Measurements from ENCODE around the gene CAMK2N1. TPM values are rescaled to one million over a fixed set of nuclear protein-coding genes. Genes with fewer than 3 reads are reported as not detected.

The CAMK2N1 gene
- 100 to 1,000 TPM; 133 to 182 TPM for total RNA-seq

DNA sequence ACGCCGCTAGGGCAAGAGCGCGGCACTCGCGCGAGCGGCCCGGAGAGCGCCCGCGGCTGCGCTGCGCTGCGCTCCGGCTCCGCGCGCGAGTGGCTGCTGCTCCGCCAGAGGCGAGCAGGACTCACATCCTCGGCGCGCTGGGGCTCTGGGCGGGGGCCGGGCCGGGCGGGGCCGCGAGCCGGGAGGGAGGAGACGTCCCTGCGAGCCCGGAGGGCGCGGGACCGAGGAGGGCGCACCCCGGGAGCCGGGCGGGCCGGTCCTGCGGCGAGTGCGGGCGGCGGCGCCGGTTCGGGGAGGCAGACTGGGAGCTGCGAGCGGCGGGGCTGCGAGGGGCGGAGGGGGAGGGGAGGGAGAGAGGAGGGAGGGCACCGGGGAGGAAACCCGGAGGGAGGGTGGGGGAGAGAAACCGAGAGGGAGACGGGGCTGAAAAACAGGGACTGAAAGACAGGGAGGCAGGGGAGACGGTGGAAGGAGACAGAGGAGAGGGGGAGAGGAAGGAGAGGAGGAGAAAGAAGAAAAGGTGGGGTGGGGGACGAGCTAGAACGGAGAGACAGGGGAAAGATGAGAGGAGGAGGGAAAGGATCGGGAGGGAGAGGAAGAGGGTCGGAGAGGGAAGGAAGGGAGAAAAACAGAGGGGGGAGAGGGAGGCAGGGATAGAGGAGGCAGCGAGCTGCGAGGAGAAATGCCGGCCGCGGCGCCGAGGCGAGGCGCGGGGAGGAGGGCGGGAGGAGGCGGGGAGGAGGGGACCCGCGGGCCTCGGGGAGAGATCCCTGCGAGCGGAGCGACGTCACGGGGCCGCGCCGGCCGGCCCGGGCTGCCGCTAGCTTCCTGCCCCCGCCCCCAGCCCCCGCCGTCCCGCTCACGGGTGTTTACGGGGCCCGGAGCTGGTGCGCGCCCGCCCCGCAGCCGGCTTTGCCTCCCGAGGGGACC is at the start of gene CAMK2N1:
TSS of gene CAMK2N1 (minus strand) at position 684 of the 930 bp plus-strand sequence. CDS start 831 bp downstream, outside the sequence.
- TF ChIP-seq, protein P1, sequence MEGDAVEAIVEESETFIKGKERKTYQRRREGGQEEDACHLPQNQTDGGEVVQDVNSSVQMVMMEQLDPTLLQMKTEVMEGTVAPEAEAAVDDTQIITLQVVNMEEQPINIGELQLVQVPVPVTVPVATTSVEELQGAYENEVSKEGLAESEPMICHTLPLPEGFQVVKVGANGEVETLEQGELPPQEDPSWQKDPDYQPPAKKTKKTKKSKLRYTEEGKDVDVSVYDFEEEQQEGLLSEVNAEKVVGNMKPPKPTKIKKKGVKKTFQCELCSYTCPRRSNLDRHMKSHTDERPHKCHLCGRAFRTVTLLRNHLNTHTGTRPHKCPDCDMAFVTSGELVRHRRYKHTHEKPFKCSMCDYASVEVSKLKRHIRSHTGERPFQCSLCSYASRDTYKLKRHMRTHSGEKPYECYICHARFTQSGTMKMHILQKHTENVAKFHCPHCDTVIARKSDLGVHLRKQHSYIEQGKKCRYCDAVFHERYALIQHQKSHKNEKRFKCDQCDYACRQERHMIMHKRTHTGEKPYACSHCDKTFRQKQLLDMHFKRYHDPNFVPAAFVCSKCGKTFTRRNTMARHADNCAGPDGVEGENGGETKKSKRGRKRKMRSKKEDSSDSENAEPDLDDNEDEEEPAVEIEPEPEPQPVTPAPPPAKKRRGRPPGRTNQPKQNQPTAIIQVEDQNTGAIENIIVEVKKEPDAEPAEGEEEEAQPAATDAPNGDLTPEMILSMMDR (IDR thresholded peaks at IDR 0.05), result no peak

DNA sequence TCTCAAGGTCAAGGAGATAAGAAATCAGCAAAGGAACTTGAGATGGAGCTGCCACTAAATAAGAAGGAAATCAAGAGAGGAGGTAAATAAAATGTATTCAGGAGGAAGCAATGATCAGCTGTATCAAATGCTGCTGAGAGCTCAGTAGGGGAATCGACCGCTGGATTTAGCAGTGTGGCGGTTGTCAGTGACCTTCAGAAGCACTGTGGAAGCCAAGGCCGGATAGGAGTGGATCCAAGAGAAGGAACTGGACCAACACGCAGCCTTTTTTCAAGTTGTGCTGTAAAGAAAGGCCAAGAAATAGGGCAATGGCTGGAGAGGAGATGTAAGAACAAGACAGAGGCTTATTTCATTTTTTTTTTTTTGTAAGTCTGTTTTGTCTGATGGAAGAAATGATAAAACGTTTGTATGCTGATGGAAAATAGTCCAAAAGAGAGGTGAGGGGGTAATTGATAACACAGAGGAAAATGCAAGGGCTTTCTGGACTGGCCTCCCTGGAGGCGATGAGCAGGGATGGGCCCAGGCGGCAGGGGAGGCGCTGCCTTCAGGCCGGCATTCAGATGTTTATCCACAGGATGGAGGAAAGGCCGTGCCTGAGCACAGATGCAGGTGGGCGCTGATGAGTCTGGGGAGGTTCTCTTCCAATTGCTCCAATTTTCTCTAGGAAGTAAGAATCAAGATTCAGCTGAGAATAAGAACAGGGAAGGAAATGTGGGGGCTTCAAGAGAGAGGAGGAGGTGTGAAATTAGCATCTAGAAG is 48.8 kb upstream of the CAMK2N1 start:
- peaks cover 3% of the 10 kb centered on the region for H3K27me3 ChIP-seq
- H3K36me3 ChIP-seq, result no peaks in the 10 kb centered on the region
- H3K4me3 ChIP-seq, result no peak overlapping the region
- intact Hi-C loops (cut with DNase I), result no loop called here
- TF ChIP-seq, protein P1 (IDR thresholded peaks at IDR 0.05), result no peak
- H3K9ac ChIP-seq (ENCODE audit: low read depth in 2 of 2, low read length in 2 of 2), result no peak overlapping the region
- H3K9me3 ChIP-seq, result no peaks in the 10 kb centered on the region
- no peaks in the 10 kb centered on the region for H3K4me1 ChIP-seq
- DNase-seq, result no peak
- H3K27ac ChIP-seq, result no peak overlapping the region

More for the DNA sequence above, at the start of gene CAMK2N1:
- H3K27ac ChIP-seq, result peak within 1 kb of the TSS; percentile 92
- H3K4me1 ChIP-seq, result peaks cover 5% of the 10 kb centered on the region
- H3K9me3 ChIP-seq, result no peaks in the 10 kb centered on the region
- no peaks in the 10 kb centered on the region for H3K27me3 ChIP-seq
- peak within 1 kb of the TSS; percentile 85 for H3K4me3 ChIP-seq
- intact Hi-C loops (cut with DNase I), result no loop called here
- DNase-seq, result peak; percentile 82
- peak within 1 kb of the TSS; percentile 79 to 98 for H3K9ac ChIP-seq (ENCODE audit: low read depth in 2 of 2, low read length in 2 of 2)
- H3K36me3 ChIP-seq, result no peaks in the 10 kb centered on the region

DNA sequence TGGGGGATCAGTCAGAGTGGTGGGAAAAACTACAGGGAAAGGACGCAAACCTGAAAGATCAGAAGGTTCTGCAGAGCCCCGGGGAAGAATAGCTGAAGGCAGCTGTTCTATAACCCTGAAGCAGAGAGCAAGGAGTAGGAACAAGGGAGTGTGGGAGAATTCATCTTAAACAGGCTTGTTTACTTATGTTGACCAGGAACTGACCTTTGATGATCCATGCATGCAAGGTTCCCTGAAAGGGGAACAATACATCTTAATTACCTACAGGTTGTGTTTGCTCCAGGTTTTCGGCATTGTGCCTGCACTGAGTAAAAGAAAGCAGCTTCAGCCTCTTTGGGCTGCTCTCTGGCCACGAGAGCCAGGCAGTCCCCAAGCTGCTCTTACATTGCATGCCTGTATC is 47.6 kb upstream of the CAMK2N1 start:
- Histone ChIP-seq H3K9ac (ENCODE audit: low read depth in 2 of 2, low read length in 2 of 2) (no peak overlapping the region), H3K4me1 (no peaks in the 10 kb centered on the region), H3K27me3 (peaks cover 3% of the 10 kb centered on the region), H3K9me3 (no peaks in the 10 kb centered on the region), H3K27ac (no peak overlapping the region), H3K36me3 (no peaks in the 10 kb centered on the region), H3K4me3 (no peak overlapping the region)
- TF ChIP-seq, protein P1 (IDR thresholded peaks at IDR 0.05), result no peak
- no peak for DNase-seq
- intact Hi-C loops (cut with DNase I), result no loop called here

DNA sequence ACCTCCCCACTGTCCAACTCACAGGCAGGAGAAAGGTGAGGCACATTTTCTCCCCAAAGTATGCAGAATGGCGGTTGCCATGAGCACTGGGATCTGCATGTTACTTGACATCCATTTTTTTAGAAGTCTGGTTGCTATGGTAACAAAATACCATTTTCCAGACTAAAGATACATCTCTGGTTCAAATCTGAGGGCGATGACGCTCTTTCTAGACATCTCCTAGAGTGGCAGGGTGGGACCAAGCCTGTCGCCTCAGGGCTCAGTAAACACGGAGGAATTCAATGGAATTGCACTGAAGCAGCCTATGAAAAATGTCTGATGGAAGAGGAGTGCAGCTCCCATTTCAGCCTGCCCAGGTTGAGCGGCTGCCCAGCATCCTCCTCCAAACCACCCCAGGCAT is 44.9 kb upstream of the CAMK2N1 start:
- no peak for DNase-seq
- peaks cover 3% of the 10 kb centered on the region for H3K27me3 ChIP-seq

DNA sequence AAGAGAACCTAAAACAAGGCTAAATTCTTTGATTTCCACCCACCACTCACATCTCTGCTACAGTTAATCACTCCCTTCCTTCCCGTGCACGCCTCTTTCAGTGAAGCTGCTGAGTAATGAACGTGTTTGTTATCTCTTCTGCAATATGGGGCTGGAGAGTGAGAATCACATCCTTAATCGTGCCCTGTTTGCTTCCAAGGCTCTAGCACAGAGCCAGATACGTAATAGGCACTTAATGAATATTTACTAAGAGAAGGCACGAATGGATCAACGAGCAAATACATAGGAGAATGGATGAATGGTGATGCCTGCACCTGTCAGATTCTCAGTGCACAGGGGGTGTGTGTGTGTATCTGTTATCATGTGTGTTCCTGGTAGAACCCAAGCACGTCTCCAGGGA is 44.3 kb upstream of the CAMK2N1 start:
- H3K27me3 ChIP-seq, result peaks cover 3% of the 10 kb centered on the region

More for the DNA sequence above, 44.9 kb upstream of the CAMK2N1 start:
- no peaks in the 10 kb centered on the region for H3K36me3 ChIP-seq
- no peaks in the 10 kb centered on the region for H3K4me1 ChIP-seq
- no peak overlapping the region for H3K4me3 ChIP-seq
- H3K9ac ChIP-seq (ENCODE audit: low read depth in 2 of 2, low read length in 2 of 2), result no peak overlapping the region
- intact Hi-C loops (cut with DNase I), result no loop called here
- H3K9me3 ChIP-seq, result no peaks in the 10 kb centered on the region
- TF ChIP-seq, protein P1 (IDR thresholded peaks at IDR 0.05), result no peak
- H3K27ac ChIP-seq, result no peak overlapping the region

More for the DNA sequence above, 44.3 kb upstream of the CAMK2N1 start:
- Histone ChIP-seq H3K9me3 (no peaks in the 10 kb centered on the region), H3K4me1 (no peaks in the 10 kb centered on the region), H3K27ac (no peak overlapping the region), H3K36me3 (no peaks in the 10 kb centered on the region), H3K9ac (ENCODE audit: low read depth in 2 of 2, low read length in 2 of 2) (no peak overlapping the region), H3K4me3 (no peak overlapping the region)
- intact Hi-C loops (cut with DNase I), result no loop called here
- TF ChIP-seq, protein P1 (IDR thresholded peaks at IDR 0.05), result no peak
- DNase-seq, result no peak
